NCI-H128 (cell line): ENCODE results near the gene NKAPD1.
"Not testable (repeated sequence)": the region's sequence is repeated elsewhere in the genome, so short reads cannot be mapped to it uniquely, and the experiment has no call there.

Experiments
- DNase-seq: peaks from one replicate; lab custom pipeline; 2025; ENCODE audit not compliant: unreplicated experiment; lab: John Stamatoyannopoulos, UW

NKAPD1 gene

DNA sequence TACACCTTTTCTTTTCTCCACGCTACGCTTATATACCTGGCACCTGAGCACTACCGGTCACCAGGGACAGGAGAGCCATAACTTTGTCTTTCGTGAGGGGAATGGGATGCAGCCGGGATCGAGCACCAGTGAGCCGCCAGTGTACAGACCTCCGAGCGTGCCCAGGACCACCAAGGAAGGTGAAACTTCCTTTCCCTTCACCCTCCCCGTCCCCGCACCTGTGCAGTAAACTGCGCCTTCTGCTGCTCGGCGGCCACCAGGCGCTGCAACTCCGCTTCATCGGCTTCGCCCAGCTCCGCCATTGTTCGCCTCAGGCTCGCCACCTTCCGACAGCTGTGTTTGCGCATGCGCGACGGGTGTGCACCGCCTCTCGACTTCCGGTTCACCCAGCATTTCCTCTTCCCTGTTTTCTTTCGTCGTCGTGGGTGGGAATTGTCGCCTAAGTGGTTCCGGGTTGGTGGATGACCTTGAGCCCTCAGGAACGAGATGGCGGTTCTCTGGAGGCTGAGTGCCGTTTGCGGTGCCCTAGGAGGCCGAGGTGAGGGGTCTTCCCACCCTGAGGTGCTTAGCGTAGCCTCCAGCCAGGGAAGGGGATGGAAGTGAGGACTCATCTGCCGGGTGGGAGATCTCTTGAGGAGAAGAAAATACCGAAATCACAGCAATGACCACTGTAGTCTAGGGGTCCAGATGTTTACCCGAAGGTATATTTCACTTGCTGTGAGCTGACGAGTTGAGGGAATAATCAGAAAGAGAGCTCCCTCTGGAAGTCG, 12.5 kb downstream of the NKAPD1 start, which contains the start of the genes SDHD and TIMM8B:
Gene SDHD, plus strand, starts transcription at position 452 of the 770 bp plus-strand sequence. Its CDS starts 35 bp downstream, at position 487.
Gene TIMM8B, minus strand, starts transcription at position 335 of the 770 bp plus-strand sequence. Its CDS starts 33 bp downstream, at position 302.
- peak; percentile 97 for DNase-seq

DNA sequence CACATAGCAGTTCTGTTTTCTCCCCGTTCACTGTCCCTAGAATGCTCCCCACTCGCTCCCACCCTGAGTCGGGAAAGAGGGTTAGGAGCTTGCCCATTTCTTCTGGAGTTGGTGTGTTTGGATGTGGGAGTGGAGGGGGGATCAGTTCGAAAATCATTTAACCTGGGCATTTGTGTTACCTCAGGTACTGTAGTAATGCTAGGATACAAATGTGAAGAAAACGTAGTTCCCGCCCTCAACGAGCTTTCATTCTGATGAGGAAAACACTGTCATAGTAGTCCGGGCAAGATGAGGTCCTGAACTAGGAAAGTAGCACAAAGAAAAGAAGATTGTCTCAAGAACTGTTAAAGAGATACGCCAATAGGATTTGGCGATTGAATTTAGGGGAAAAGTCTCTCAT, 13.1 kb downstream of the NKAPD1 start:
- no peak for DNase-seq

DNA sequence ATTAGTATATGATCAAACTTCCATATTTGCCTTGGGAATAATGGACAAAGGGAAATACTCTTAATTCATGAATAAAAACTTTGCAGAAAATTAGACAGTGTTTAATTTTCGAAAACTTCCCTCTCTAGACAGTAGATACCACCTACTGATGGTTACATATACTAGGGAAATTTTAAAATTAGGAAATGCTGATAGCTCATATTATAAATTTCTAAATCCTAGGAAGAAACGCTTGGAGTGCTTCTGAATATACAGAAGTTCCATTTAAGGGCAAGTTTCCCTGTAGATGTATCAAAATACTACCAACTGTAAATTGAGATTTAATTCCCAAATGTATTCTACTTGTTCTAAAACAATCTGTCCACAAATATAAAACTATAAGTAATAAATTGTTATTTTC, 21.2 kb downstream of the NKAPD1 start:
- DNase-seq, result not testable (repeated sequence)

DNA sequence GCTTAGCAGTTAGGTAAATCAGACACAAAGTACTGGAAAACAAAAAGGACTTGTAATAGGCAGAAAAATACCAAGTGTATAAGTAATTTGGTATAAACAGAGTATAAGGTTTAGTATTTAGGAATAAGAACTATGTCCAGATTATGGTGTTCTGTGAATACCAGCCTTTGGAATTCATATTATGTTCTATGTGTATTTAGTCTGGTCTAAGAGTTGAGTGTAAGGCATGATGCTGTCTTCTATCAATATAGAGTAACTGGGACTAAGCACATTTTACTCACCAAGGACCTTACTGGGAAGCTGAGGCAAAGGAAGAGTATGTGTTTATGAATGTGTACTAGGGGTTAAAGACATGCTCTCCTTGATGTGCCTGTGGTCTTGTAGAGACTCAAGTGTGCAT, 22.1 kb downstream of the NKAPD1 start:
- DNase-seq, result no peak

DNA sequence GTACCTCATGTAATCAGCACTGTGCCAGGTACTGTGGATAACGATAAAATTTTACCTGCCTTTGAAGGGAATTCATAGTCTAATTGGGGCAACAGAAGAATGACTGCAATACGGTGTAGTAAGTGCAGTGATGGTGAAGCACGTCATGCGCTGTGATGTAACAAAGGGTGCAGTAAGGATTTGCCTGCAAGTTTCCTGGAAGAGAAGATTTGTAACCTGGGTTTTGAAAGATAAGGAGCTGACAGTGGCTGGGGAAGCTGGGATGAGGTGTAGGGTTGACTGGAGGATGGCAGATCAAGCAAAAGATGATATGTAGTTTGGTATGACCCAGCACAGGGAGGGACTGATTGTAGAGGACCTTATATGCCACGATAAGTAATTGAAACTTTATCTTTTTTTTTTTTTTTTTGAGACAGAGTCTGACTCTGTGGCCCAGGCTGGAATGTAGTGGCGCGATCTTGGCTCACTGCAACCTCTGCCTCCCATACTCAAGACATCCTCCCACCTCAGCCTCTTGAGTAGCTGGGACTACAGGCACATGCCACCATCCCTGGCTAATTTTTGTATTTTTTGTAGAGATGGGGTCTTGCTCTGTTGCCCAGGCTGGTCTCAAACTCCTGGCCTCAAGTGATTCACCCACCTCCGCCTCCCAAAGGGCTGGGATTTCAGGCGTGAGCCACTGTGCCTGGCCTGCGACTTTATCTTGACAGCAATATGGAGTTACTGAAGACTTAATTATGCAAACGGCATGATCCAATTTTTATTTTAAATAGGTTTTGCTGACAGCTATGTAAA, 23.8 kb downstream of the NKAPD1 start:
- DNase-seq, result no peak

DNA sequence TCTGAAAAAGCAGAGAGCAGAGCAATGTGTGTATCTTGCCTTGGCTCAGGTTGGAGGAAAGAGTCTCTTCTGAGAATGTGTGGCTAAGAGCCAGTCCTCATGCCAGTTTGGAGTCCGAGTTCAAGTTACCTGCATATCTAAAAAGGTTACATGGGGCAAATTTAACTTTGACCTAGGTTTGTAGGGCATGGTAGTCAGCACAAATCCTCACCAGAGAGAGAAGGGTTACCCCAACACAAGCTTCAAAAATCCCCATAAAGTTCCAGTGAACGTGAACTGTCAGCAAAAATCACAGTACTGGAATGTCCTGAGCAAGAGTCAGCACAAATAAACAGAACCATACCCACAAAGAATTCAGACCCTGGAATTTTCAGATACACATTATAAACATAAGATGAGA, 26.4 kb downstream of the NKAPD1 start:
- no peak for DNase-seq

DNA sequence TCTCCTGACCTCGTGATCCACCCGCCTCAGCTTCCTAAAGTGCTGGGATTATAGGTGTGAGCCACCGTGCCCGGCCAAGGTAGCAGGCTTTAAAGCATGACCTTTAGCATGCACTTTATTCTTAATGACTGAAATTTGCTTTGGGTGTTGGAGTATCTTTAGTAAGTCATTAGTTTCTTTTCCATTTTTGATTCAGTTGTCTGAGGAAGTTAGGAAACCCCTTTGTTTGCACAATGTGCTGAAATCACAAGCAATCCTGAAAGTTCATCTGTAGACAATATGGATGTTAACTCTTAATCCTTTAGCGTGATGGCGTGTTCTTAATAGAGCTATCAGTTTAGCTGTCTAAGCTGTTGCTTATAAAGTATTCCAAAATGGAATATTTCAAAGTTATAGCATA, 29.3 kb downstream of the NKAPD1 start:
- DNase-seq, result no peak

DNA sequence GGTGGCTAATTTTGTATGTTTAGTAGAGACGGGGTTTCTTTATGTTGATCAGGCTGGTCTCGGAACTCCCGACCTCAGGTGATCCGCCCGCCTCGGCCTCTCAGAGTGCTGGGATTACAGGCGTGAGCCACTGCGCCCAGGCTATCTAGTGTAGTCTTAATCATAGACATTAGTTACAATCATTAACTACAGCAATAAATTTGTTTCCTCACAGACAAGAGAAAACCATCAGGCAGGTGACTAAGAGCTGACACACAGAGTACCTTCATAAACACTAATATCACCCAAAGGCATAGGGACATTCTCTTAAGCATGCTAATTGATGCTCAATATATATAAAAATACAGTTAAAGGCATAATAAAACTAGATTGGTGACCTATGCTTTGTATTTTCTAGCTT, 32.0 kb downstream of the NKAPD1 start:
- no peak for DNase-seq

DNA sequence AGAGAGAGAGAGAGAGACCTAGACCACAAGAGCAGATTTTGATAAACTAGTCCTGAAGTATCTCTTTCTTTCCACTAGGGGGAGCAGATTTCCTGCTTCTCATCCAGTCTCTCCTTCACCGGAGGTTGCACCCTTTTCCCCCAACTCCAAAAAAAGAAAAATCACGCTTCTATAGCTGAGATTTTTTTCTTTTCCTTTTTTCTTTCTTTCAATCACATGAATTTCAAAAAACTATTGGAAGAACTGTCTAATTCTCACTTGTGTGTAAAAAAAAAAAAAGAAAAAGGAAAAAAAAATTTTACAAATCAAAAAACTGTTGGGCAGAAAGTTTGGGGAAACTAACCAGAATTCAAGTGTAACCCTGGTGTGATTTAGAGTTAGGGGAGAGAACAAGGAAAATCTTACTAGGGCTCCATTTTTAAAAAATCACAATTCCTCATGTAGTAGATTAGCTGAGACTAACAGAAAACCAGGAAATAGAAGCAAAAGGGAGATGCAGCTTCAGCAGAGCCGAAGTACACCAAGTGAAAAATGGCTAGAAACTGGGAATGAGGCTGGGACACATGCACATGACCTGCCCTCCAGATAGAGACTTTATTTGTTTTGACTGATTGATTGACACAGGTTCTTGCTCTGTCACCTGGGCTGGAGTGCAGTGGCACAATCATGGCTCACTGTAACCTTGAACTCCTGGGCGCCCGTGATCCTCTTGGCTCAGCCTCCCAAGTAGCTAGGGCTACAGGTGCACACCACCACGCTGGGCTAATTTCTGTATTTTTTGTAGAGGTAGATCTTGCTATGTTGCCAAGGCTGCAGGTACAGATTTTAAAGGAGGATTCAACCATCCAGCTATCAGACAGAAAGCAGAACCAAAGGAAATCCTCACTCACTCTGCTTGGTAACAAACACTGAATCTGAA, 39.7 kb downstream of the NKAPD1 start:
- no peak for DNase-seq

DNA sequence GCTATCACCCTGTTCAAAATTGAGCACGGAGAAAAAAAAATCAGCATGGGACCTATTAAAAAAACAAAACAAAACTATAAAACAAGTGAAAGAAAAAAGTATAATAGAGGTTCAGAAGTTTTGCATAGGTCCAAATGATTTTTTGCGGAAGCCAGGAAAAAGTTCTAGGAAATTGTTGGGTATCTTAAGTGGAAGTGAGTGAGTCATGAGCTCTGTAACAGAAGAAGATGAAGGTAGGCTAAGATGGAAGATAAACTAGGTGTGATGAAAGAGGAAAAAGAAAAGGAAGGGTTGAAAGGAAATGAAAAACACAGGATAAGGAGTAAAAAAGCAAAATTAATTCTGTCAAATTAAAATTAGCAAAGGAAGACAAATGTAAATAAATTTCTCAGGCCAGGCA, 40.4 kb downstream of the NKAPD1 start:
- DNase-seq, result no peak

DNA sequence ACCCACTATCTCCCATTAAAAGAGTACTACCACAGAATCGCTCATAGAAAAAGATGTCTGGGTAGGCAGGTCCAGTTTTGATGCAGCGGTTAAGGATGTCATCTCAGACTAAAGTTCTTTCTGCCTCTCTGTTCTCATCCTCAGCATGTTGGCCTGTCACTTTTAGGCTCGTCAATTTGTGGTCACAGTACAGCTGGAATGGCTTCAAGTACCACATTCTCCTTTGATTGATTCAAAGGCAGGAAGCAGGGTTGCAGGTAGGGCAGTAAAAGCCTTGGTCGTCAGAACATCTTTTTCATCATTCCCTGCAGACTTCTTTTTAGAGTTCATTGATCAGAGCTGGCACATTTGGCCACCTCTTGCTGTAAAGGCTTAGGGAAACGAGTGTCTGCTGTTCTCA, 41.3 kb downstream of the NKAPD1 start:
- no peak for DNase-seq

DNA sequence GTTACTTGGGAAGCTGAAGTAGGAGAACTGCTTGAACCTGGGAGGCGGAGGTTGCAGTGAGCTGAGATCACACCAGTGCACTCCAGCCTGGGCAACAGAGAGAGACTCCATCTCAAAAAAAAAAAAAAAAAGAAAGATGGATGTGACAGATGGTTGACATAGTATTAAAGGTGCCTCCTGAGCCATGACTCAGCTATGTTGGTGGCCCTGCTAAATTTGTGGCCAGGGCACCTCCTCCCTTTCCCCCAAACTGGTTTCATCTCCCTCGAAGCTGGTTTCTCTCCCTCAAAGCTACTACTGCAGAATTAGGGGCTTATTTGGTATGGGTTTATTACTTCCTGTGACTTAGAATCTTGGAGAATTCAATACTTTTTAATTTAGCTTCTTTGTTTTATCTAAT, 44.1 kb downstream of the NKAPD1 start:
- no peak for DNase-seq

DNA sequence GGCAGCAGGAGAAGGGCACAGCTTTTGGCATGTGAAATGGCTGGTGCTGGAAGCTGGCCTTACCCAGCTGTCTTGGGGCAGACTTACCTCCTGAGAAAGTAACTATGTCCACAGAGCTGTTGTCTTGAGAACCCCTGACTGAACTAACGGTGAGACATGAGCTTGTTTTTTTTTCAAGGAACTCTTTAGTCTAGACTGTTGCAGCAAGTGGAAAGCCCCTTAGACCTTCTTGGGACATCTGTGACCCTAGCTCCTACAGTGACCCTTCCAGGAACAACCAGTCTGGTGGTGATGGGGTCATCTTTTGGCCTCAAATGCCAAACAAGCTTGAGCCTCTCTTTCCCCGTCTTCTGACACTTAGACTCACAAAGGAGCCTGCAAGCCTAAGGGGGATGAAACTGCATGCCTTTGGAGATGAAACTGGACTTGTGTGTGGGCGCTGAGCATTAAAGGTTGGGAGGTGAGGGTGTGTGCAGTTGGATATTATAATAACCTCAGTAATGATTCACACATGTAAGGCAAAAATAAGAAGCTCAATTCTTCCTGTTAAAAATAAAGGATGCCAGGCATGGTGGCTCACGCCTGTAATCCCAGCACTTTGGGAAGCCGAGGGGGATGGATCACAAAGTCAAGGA, 48.0 kb downstream of the NKAPD1 start:
- no peak for DNase-seq

DNA sequence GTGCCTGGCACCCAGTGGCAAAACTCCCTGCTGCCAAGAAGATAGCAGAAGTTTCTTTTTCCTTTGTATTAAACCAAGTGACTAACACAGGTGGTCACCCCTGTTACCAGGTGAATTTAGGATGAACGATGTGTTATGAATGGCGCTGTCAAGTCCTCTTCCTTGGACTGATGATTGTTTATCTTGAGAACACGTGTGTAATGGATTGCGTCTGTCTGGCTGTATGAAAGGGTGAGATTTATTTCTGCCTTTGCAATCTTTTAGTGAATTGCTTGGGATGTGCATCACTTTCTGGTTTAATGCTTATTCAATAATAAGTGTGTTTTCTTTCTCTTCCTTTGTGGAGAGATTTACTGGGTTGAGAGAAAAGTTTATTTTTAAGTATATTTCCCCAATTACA, 49.0 kb downstream of the NKAPD1 start:
- DNase-seq, result no peak

DNA sequence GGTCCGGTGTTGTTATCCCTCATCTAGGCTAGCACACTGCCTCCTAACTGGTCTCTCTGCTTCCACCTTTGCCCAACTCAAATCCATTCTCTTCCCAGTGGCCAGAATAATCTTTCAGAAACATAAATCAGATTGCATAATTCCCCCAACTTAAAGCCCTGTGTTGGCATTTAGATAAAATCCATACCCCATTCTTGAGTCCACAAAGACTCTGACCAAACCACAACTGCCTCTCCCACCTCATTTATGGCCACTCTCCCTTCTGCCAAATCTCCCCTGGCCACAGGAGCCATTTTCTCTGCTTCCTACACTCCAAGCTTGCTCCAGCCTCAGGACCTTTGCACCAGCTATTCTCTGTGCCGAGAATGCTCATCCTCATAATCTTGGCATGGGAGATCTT, 53.0 kb downstream of the NKAPD1 start:
- DNase-seq, result no peak

DNA sequence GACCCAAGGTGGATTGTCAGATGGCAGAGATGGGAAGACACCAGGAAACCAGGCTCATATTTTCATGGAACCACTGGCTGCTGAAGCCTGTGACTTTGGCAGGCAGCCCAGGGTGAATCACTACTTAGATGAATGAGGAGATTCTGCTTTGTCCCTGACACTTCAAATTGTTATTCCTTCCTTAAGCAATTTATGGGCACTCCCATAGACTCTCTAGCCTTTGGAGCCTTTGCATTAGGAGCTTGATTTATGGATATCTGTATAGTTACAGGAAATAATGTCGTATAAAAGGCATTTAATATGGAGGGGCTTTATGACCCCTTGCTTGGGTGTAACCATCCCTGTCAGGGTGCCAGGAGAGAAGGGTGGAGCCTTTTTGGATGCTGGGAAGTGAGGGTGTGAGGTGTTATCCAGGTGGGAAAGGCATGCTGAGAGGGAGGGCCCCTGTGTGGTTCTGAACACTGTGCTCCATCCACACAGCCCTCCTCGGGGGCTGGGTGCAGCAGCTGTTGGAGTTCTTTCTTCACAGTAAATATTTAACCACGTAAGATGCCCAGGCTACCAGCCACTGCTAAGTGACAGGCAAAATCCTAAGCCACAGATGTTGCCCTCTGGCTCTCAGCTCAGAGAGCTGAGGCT, 54.5 kb downstream of the NKAPD1 start:
- no peak for DNase-seq

DNA sequence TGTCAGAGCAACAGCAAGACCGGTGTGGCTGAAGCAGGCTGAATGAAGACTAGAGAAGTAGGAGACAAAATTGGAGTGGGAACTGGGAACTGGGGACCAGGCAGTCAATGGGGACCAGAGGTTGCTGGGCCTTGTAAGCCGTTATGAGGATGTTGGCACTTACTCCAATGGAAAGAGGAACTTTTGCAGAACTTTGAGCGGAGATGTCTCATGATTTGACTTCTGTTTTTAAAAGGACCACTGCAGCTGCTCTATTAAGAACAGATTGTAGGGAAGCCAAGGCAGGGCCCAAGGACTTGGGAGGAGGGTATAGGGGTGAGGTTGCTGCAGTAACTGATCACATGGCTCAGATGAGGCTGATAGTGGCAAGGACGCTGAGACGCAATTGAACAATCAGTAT, 55.6 kb downstream of the NKAPD1 start:
- no peak for DNase-seq

DNA sequence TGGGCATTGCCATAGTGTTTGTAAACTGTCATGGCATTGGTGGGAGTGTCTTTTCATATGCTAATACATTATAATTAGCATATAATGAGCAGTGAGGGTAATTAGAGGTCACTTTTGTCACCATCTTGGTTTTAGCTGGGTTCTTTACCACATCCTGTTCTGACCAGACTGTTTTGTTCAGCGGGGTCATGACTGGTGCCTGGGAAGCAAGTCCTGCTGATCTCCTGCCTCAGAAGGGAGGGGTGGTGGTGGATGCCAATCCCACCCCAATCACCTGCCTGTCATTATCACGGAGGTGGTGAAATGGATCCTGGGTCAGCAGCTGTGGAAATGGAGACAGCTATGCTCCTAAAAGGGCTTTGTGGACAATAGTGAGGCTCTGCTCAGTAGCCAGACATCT, 58.6 kb downstream of the NKAPD1 start:
- no peak for DNase-seq

DNA sequence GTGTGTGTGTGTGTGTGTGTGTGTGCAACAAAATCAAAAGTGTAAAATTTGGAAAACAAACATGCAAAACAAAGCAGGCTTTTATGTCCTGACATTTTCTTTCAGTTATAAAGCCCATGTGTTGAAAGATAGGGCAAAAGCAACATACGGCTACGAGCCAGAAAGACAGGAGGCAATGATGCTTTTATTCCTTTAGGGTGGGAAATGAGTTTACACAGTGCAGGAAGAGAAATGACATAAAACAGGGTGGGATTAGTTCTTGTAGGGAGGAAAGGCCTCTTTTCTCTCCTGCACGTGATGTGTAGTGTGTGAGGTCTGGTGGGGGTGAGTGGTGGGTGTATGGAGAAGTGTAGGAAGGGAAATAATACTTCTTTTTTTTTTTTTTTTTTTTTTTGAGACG, 60.4 kb downstream of the NKAPD1 start:
- no peak for DNase-seq
